DMS153 (cell line): ENCODE measurements around the gene AKAP13.
"Not testable (repeated sequence)": the region's sequence is repeated elsewhere in the genome, so short reads cannot be mapped to it uniquely, and the experiment has no call there.

Experiments
- DNase-seq: peaks from one replicate; lab custom pipeline; 2025; lab: John Stamatoyannopoulos, UW

The AKAP13 gene

GRCh38 chr15:85477061-85477460 is 96.7 kb downstream of the AKAP13 start:
- no peak for DNase-seq

- no peak for DNase-seq
These were observed 97.3 kb downstream of the AKAP13 start for GRCh38 chr15:85477730-85478129.

- no peak for DNase-seq
These were observed 98.8 kb downstream of the AKAP13 start for GRCh38 chr15:85479071-85479647.

- no peak for DNase-seq
These were observed 100.5 kb downstream of the AKAP13 start for GRCh38 chr15:85480923-85481322.

GRCh38 chr15:85481543-85481942 is 101.1 kb downstream of the AKAP13 start:
- DNase-seq: not testable (repeated sequence)

- DNase-seq: no peak
These were observed 102.5 kb downstream of the AKAP13 start for GRCh38 chr15:85482894-85483293.

- not testable (repeated sequence) for DNase-seq
These were observed 103.6 kb downstream of the AKAP13 start for GRCh38 chr15:85483955-85484354.

GRCh38 chr15:85484923-85485322 is 104.5 kb downstream of the AKAP13 start:
- not testable (repeated sequence) for DNase-seq

- peak; percentile 41 for DNase-seq
These were observed 105.7 kb downstream of the AKAP13 start for GRCh38 chr15:85485956-85486567.

- not testable (repeated sequence) for DNase-seq
These were observed 107.4 kb downstream of the AKAP13 start for GRCh38 chr15:85487796-85488195.

GRCh38 chr15:85488997-85489396 is 108.6 kb downstream of the AKAP13 start:
- no peak for DNase-seq

- DNase-seq: no peak
These were observed 109.5 kb downstream of the AKAP13 start for GRCh38 chr15:85489773-85490493.

GRCh38 chr15:85490856-85491255 is 110.5 kb downstream of the AKAP13 start:
- DNase-seq: no peak

GRCh38 chr15:85491691-85492090 is 111.3 kb downstream of the AKAP13 start:
- no peak for DNase-seq

- DNase-seq: no peak
These were observed 112.0 kb downstream of the AKAP13 start for GRCh38 chr15:85492406-85492805.

GRCh38 chr15:85493260-85493659 is 112.9 kb downstream of the AKAP13 start:
- no peak for DNase-seq

GRCh38 chr15:85494048-85494777 is 113.8 kb downstream of the AKAP13 start:
- peak; percentile 24 for DNase-seq

GRCh38 chr15:85495096-85495495 is 114.7 kb downstream of the AKAP13 start:
- DNase-seq: no peak

- DNase-seq: no peak
These were observed 115.1 kb downstream of the AKAP13 start for GRCh38 chr15:85495544-85495943.

- DNase-seq: no peak
These were observed 115.7 kb downstream of the AKAP13 start for GRCh38 chr15:85496151-85496550.

- no peak for DNase-seq
These were observed 116.3 kb downstream of the AKAP13 start for GRCh38 chr15:85496551-85497171.

- peak; percentile 41 for DNase-seq
These were observed 116.8 kb downstream of the AKAP13 start for GRCh38 chr15:85497172-85497569.
